ENCODE data around the gene SUPT3H.
"Not testable (repeated sequence)": the region's sequence is repeated elsewhere in the genome, so short reads cannot be mapped to it uniquely, and the experiment has no call there.

SUPT3H gene

GRCh38 chr6:45320349-45320748, 57.4 kb downstream of the SUPT3H start:
- no peak for DNase-seq

GRCh38 chr6:45314146-45314545, 63.6 kb downstream of the SUPT3H start:
- DNase-seq, result no peak

- no peak for DNase-seq
Observed at GRCh38 chr6:45310118-45310788, 67.5 kb downstream of the SUPT3H start.

GRCh38 chr6:45305546-45305945, 72.2 kb downstream of the SUPT3H start:
- no peak for DNase-seq

- DNase-seq, result no peak
Observed at GRCh38 chr6:45302832-45303231, 74.9 kb downstream of the SUPT3H start.

- DNase-seq, result no peak
Observed at GRCh38 chr6:45301348-45302142, 76.2 kb downstream of the SUPT3H start.

- no peak for DNase-seq
Observed at GRCh38 chr6:45300736-45301135, 77.0 kb downstream of the SUPT3H start.

- DNase-seq, result no peak
Observed at GRCh38 chr6:45299096-45299581, 78.6 kb downstream of the SUPT3H start.

GRCh38 chr6:45297320-45297719, 80.4 kb downstream of the SUPT3H start:
- DNase-seq, result no peak

- DNase-seq, result not testable (repeated sequence)
Observed at GRCh38 chr6:45294065-45294701, 83.6 kb downstream of the SUPT3H start.

GRCh38 chr6:45293306-45293705, 84.4 kb downstream of the SUPT3H start:
- DNase-seq, result no peak

GRCh38 chr6:45289751-45290514, 87.8 kb downstream of the SUPT3H start:
- DNase-seq, result no peak

- DNase-seq, result not testable (repeated sequence)
Observed at GRCh38 chr6:45286707-45287106, 91.0 kb downstream of the SUPT3H start.

GRCh38 chr6:45278367-45278766, 99.4 kb downstream of the SUPT3H start:
- DNase-seq, result no peak

GRCh38 chr6:45277741-45278140, 100.0 kb downstream of the SUPT3H start:
- not testable (repeated sequence) for DNase-seq

- no peak for DNase-seq
Observed at GRCh38 chr6:45275358-45275757, 102.4 kb downstream of the SUPT3H start.

GRCh38 chr6:45272626-45273025, 105.1 kb downstream of the SUPT3H start:
- no peak for DNase-seq

GRCh38 chr6:45265246-45265645, 112.5 kb downstream of the SUPT3H start:
- DNase-seq, result no peak

- DNase-seq, result no peak
Observed at GRCh38 chr6:45260696-45261095, 117.0 kb downstream of the SUPT3H start.

GRCh38 chr6:45256697-45257695, 120.7 kb downstream of the SUPT3H start:
- no peak for DNase-seq

- DNase-seq, result no peak
Observed at GRCh38 chr6:45255434-45255833, 122.3 kb downstream of the SUPT3H start.

GRCh38 chr6:45254253-45254652, 123.5 kb downstream of the SUPT3H start:
- no peak for DNase-seq
